Pancreas (tissue), 10 donors: Measurements from ENCODE around the gene ADGRG6. TPM values are rescaled to one million over a fixed set of nuclear protein-coding genes. Genes with fewer than 3 reads are reported as not detected.
A peak's percentile ranks its signal among the peaks of the same experiment; 100 is the strongest.

Source experiments
- ATAC-seq, 4 donors: fragments of 200-7000 bp; cut with Tn5 transposase; one replicate each; pipeline versions ENCODE4 v1.8.0 to v1.9.1; 2020; ENCODE audit warnings: mild to moderate bottlenecking in 4 of 4, moderate library complexity in 4 of 4
- DNase-seq, 6 donors: peaks; one replicate each; pipeline ENCODE4 v3.0.0-alpha.2; 2020
- FAIRE-seq: peaks from 2 replicates; lab custom pipeline; 2012; peaks lifted over from hg19 to GRCh38; lab: Jason Lieb, UNC
- H3K27ac ChIP-seq, 4 donors: fragments of 200-600 bp; sonication (generic); 1 replicate in 3 of 4; 2 replicates in 1 of 4; pipeline versions ENCODE4 v1.5.0 to v1.8.0; 2020
- H3K27me3 ChIP-seq, 4 donors: fragments of 200-600 bp; one replicate each; pipeline ENCODE4 v1.8.0; 2021
- H3K36me3 ChIP-seq, 3 donors: fragments of 200-600 bp; sonication (generic) in 1 of 3; one replicate each; pipeline versions ENCODE4 v1.5.0 to v1.8.0; 2020 to 2021
- H3K4me1 ChIP-seq, 3 donors: fragments of 200-600 bp; one replicate each; pipeline ENCODE4 v1.8.0; 2021
- H3K4me3 ChIP-seq, 4 donors: fragments of 200-600 bp; sonication (generic) in 2 of 4; one replicate each; pipeline versions ENCODE4 v1.5.0 to v1.8.0; 2020 to 2021
- H3K9me3 ChIP-seq, 4 donors: fragments of 200-600 bp; one replicate each; pipeline ENCODE4 v1.8.0; 2021
- WGBS, 2 donors: extraction: QIAGEN DNeasy Blood & Tissue Kit; methylation state at CpG; one replicate each; pipeline ENCODE4 v1.1.7; 2013; 5-methylcytosine and 5-hydroxymethylcytosine counted together
- intact Hi-C, 3 donors: fragments of 100-400 bp; cut with DNase I; formaldehyde crosslinking; loops; one replicate each; pipeline versions ENCODE4 v1.11.1 to v1.14.2; 2022
- polyA plus RNA-seq, 2 donors: library from polyadenylated mRNA; stranded (reverse); fragments of 200-250 nt; gene quantifications; one replicate each; pipeline ENCODE4 v1.2.3, GENCODE V29; 2013
- total RNA-seq, 6 donors: library from RNA; stranded (reverse); fragmentation: NEBNext Ultra II Directional in 4 of 6; extraction: Animal tissue kit (Norgen Biotek cat#: 25700) in 4 of 6; gene quantifications; one replicate each; pipeline versions ENCODE4 v1.2.1 to v1.2.4, GENCODE V29; 2021 to 2023
- TF ChIP-seq, protein P1 (sequence below), 4 donors: fragments of 200-600 bp; sonication (generic) in 3 of 4; IDR thresholded peaks; one replicate each; pipeline versions ENCODE4 v1.5.0 to v1.8.0; 2021; ENCODE audit warnings: antibody characterized with exemption in 4 of 4
- donor health status: healthy with polysubstance abuse.
- donor health status: DM: no; HTN: no; CAD: no; lungs with moderate emphysema.
- donor health status: DM: no; HTN: no; CAD: no.
- donor health status: control.
- donor health status: control.
- donor health status: Bipolar disorder and iron deficiency.
- donor health status: DM: yes; HTN: yes; CAD: no.
- donor health status: DM: no; HTN: no; CAD: no.
- donor health status: DM: no; HTN: no; CAD: no.
- donor health status: DM: yes; HTN: yes; CAD: no.

The ADGRG6 gene
- total and polyA plus RNA-seq, 8 donors: 1.6 to 10.7 (median 4.2) TPM

DNA sequence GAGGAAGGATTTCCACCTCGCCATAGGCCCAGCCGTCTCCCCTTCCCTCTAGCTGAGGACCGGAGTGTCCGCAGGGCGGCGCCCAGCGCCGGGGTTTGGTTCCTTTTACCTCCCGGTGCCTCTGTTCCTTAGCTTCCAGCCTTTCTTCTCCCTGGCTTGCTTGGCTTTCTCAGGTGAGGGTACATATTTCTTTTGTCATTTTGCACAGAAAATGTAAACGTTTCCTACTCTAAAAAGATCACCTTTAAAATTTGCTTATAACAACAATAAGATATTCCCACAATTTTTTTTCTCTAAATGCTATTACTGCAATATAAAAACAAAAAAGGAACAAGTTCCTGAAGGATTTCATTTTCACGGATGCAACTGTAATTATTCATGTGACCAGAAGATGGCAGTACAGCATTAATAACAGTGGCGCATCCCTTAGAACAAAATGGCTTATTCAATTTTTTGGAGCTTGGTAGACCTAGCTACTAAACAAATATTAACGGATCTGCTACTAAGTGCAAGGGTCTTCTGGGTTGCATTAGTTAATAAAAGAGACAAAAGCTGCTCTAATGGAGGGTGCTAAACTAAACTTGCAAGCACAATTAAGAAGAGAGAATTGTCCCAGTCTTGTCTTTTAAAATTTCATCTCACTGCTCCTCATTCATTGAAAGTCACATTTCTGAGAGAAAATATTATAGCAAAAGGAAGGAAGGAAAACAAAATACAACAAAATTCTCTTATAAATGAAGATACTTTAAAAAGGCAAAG is 172.9 kb downstream of the ADGRG6 start:
- Histone ChIP-seq H3K27me3 (no peaks in the 10 kb centered on the region), H3K4me1 (no peaks in the 10 kb centered on the region), H3K27ac (no peak overlapping the region), H3K4me3 (no peak overlapping the region), H3K36me3 (no peaks in the 10 kb centered on the region), H3K9me3 (no peaks in the 10 kb centered on the region)
- TF ChIP-seq, protein P1, sequence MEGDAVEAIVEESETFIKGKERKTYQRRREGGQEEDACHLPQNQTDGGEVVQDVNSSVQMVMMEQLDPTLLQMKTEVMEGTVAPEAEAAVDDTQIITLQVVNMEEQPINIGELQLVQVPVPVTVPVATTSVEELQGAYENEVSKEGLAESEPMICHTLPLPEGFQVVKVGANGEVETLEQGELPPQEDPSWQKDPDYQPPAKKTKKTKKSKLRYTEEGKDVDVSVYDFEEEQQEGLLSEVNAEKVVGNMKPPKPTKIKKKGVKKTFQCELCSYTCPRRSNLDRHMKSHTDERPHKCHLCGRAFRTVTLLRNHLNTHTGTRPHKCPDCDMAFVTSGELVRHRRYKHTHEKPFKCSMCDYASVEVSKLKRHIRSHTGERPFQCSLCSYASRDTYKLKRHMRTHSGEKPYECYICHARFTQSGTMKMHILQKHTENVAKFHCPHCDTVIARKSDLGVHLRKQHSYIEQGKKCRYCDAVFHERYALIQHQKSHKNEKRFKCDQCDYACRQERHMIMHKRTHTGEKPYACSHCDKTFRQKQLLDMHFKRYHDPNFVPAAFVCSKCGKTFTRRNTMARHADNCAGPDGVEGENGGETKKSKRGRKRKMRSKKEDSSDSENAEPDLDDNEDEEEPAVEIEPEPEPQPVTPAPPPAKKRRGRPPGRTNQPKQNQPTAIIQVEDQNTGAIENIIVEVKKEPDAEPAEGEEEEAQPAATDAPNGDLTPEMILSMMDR (IDR thresholded peaks at IDR 0.05): peak; percentile 42 to 67 (median 64)
- 3 to 6% methylated on average over 13 of the region's 13 CpGs for WGBS, 2 donors
- DNase-seq: peak in 3 of 6 donors; percentile 15 to 59 (median 26)
- peak; percentile 55 to 82 (median 71) for ATAC-seq
- peak; percentile 79 for FAIRE-seq
- intact Hi-C loops: no loop called here

GRCh38 chr6:142476452-142476851 is 174.6 kb downstream of the ADGRG6 start:
- H3K36me3 ChIP-seq: no peaks in the 10 kb centered on the region
- H3K4me1 ChIP-seq: no peaks in the 10 kb centered on the region
- no peaks in the 10 kb centered on the region for H3K9me3 ChIP-seq
- 73 to 85% methylated on average over 2 of the region's 2 CpGs for WGBS, 2 donors
- intact Hi-C loops: no loop called here
- no peaks in the 10 kb centered on the region for H3K27me3 ChIP-seq
- ATAC-seq (no peak), DNase-seq (no peak), FAIRE-seq (no peak)
- no peak overlapping the region for H3K4me3 ChIP-seq
- H3K27ac ChIP-seq: no peak overlapping the region
- TF ChIP-seq, protein P1 (IDR thresholded peaks at IDR 0.05): no peak

- Histone ChIP-seq H3K36me3 (no peaks in the 10 kb centered on the region), H3K27me3 (no peaks in the 10 kb centered on the region), H3K27ac (no peak overlapping the region), H3K9me3 (no peaks in the 10 kb centered on the region), H3K4me1 (no peaks in the 10 kb centered on the region), H3K4me3 (no peak overlapping the region)
- TF ChIP-seq, protein P1 (IDR thresholded peaks at IDR 0.05): no peak
- DNase-seq (no peak), FAIRE-seq (no peak), ATAC-seq (no peak)
- WGBS, 2 donors: 83% methylated on average over 2 of the region's 2 CpGs
- intact Hi-C loops: no loop called here
These were observed 176.3 kb downstream of the ADGRG6 start for GRCh38 chr6:142478117-142478516.

DNA sequence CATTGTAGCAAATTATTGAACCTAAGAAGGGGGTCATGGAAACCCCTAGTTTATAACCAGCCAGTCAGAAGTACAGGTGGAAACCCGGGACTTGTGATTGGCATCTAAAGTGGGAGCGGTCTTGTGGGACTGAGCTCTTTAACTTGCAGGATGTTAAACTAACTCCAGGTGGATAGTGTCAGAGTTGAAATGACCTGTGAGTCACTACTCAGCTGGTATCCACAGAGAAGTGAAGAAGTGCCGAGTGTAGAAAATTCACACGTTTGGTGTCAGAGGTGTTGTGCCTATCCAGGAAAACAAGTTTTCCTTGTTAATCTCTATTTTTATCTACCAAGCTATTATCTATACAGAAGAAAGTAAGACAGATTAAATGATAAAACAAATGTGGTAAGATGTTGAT is 179.7 kb downstream of the ADGRG6 start:
- Histone ChIP-seq H3K36me3 (no peaks in the 10 kb centered on the region), H3K27ac (no peak overlapping the region), H3K4me3 (no peak overlapping the region), H3K4me1 (no peaks in the 10 kb centered on the region), H3K9me3 (no peaks in the 10 kb centered on the region), H3K27me3 (no peaks in the 10 kb centered on the region)
- ATAC-seq (no peak), FAIRE-seq (no peak), DNase-seq (no peak)
- WGBS, 2 donors: 64 to 71% methylated on average over 4 of the region's 4 CpGs
- TF ChIP-seq, protein P1 (IDR thresholded peaks at IDR 0.05): no peak
- intact Hi-C loops: no loop called here

- no peak for FAIRE-seq
- H3K9me3 ChIP-seq: no peaks in the 10 kb centered on the region
- no peak overlapping the region for H3K4me3 ChIP-seq
- peak in 1 of 6 donors; percentile 17 for DNase-seq
- intact Hi-C loops: no loop called here
- ATAC-seq: peak in 1 of 4 donors; percentile 51
- no peaks in the 10 kb centered on the region for H3K27me3 ChIP-seq
- TF ChIP-seq, protein P1 (IDR thresholded peaks at IDR 0.05): no peak
- no peak overlapping the region for H3K27ac ChIP-seq
- no peaks in the 10 kb centered on the region for H3K4me1 ChIP-seq
- H3K36me3 ChIP-seq: no peaks in the 10 kb centered on the region
- 10 to 13% methylated on average over 1 of the region's 1 CpG for WGBS, 2 donors
These were observed 180.4 kb downstream of the ADGRG6 start for GRCh38 chr6:142482249-142482648.
